NT2/D1 (cell line): ENCODE data around the gene DDAH1.

Source experiments
- DNase-seq: peaks from one replicate; pipeline ENCODE4 v3.0.0-alpha.2; 2011; ENCODE audit warnings: low read depth, low spot score
- H3K27me3 ChIP-seq: 2 replicates; pipeline ENCODE4 v1.6.0; 2011; ENCODE audit warnings: mild to moderate bottlenecking; ENCODE audit not compliant: insufficient read length, insufficient read depth
- H3K36me3 ChIP-seq: 2 replicates; pipeline ENCODE4 v1.6.1; 2011; ENCODE audit warnings: mild to moderate bottlenecking, low read length, mixed read lengths; ENCODE audit not compliant: insufficient read depth, insufficient read length
- H3K4me1 ChIP-seq: 2 replicates; pipeline ENCODE4 v1.5.1; 2011; ENCODE audit not compliant: insufficient read depth, insufficient read length
- H3K4me3 ChIP-seq: 2 replicates; pipeline ENCODE4 v1.5.1; 2011; ENCODE audit warnings: low read depth; ENCODE audit not compliant: insufficient read length
- H3K9ac ChIP-seq: 2 replicates; pipeline ENCODE4 v1.6.0; 2011; ENCODE audit warnings: low read depth; ENCODE audit not compliant: insufficient read length
- H3K9me3 ChIP-seq: 2 replicates; pipeline ENCODE4 v1.5.1; 2011; ENCODE audit warnings: mild to moderate bottlenecking, low read length; ENCODE audit not compliant: insufficient read depth
- SUZ12 ChIP-seq: IDR thresholded peaks from 2 replicates; pipeline ENCODE4 v1.6.1; 2011; ENCODE audit not compliant: insufficient read length, insufficient read depth; ENCODE audit errors: extremely low read depth
- YY1 ChIP-seq: IDR thresholded peaks from 2 replicates; pipeline ENCODE4 v1.6.1; 2011; ENCODE audit not compliant: insufficient read length, insufficient read depth
- ZNF274 ChIP-seq: IDR thresholded peaks from 2 replicates; pipeline ENCODE4 v1.6.1; 2011; ENCODE audit warnings: mild to moderate bottlenecking, low read depth, low read length

Gene DDAH1

GRCh38 chr1:85268801-85269585, 196.0 kb downstream of the DDAH1 start:
- TF ChIP-seq YY1 (no peak), SUZ12 (no peak), ZNF274 (no peak)
- DNase-seq, result no peak
- no peaks in the 10 kb centered on the region for H3K4me1 ChIP-seq
- peaks cover 90% of the 10 kb centered on the region for H3K36me3 ChIP-seq
- no peak overlapping the region for H3K9ac ChIP-seq
- H3K4me3 ChIP-seq, result no peak overlapping the region
- H3K9me3 ChIP-seq, result no peaks in the 10 kb centered on the region
- no peaks in the 10 kb centered on the region for H3K27me3 ChIP-seq
